Esophagus muscularis mucosa (tissue), 4 donors: Measurements from ENCODE around the gene PCDH1.

ENCODE experiments used
- CTCF ChIP-seq, 3 experiments: fragments of 200-600 bp in 2 of 3; fragments of 450-650 bp in 1 of 3; sonication (generic) in 2 of 3; IDR thresholded peaks; one replicate each; pipeline ENCODE4 v1.5.1; 2017 to 2019; ENCODE audit warnings: antibody characterized with exemption in 3 of 3, mild to moderate bottlenecking in 2 of 3, moderate library complexity in 1 of 3
- EP300 ChIP-seq: sonication (generic); formaldehyde crosslinking; IDR thresholded peaks from one replicate; pipeline ENCODE4 v1.6.1; 2017; ENCODE audit warnings: antibody characterized with exemption
- POLR2A ChIP-seq: fragments of 450-650 bp; IDR thresholded peaks from one replicate; pipeline ENCODE4 v1.6.1; 2017; ENCODE audit warnings: antibody characterized with exemption, moderate library complexity, mild to moderate bottlenecking, low read depth
- POLR2AphosphoS5 ChIP-seq, 2 donors: sonication (generic); formaldehyde crosslinking; IDR thresholded peaks; one replicate each; pipeline ENCODE4 v1.6.1; 2017; ENCODE audit warnings: antibody characterized with exemption in 2 of 2

GRCh38 chr5:141809380-141810096 is 68.7 kb downstream of the PCDH1 start:
- TF ChIP-seq CTCF (IDR thresholded peaks at IDR 0.05) (no peak), POLR2AphosphoS5 (IDR thresholded peaks at IDR 0.05) (no peak), EP300 (no peak), POLR2A (no peak)
